VCaP (cell line): Measurements from ENCODE around the gene SMARCD1.

ENCODE experiments used
- H3K27ac ChIP-seq: fragments of 450-650 bp; 2 replicates; pipeline ENCODE4 v1.5.1; 2017
- TF ChIP-seq, protein P1 (sequence below): fragments of 450-650 bp; conservative IDR thresholded peaks from 2 replicates; pipeline ENCODE4 v1.5.1; 2017; ENCODE audit warnings: mild to moderate bottlenecking, moderate library complexity

Gene SMARCD1

DNA sequence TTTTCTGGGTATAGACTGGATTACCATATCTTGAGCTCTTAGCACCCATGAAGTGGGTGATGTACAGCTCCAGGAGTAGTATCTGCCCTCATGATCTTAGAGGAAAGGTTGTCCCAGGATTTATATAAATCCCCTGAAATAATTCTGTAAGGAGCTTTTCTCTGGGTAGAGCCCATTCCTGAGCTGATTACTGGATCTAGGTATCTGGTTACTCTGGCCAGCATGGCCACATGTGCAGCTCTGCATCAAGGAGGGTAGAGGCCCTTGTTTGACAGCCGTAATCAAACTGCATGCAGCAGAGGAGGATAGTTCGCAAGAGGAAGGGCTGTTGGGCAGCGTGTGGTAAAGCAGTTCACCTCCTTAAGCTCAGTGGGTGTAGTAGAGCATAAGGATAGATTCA lies 35.4 kb downstream of the SMARCD1 start:
- TF ChIP-seq, protein P1, sequence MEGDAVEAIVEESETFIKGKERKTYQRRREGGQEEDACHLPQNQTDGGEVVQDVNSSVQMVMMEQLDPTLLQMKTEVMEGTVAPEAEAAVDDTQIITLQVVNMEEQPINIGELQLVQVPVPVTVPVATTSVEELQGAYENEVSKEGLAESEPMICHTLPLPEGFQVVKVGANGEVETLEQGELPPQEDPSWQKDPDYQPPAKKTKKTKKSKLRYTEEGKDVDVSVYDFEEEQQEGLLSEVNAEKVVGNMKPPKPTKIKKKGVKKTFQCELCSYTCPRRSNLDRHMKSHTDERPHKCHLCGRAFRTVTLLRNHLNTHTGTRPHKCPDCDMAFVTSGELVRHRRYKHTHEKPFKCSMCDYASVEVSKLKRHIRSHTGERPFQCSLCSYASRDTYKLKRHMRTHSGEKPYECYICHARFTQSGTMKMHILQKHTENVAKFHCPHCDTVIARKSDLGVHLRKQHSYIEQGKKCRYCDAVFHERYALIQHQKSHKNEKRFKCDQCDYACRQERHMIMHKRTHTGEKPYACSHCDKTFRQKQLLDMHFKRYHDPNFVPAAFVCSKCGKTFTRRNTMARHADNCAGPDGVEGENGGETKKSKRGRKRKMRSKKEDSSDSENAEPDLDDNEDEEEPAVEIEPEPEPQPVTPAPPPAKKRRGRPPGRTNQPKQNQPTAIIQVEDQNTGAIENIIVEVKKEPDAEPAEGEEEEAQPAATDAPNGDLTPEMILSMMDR, result no peak
- H3K27ac ChIP-seq, result no peak overlapping the region

DNA sequence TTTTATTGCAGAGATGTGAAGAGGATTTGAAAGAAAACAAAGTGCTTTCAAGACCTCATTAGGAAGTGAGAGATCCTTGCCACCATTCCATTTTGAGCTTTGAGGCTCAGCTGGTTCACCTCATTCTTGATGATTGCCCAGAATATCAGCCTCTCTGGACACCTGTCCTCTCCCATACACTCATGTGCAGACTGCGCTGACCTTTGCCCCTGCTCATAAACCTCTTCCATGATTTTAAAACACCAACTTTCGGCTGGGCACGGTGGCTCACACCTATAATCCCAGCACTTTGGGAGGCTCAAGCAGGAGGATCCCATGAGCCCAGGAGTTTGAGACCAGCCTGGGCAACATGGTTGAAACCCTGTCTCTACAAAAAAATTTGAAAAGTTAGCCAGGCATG lies 35.8 kb downstream of the SMARCD1 start:
- TF ChIP-seq, protein P1, result no peak
- no peak overlapping the region for H3K27ac ChIP-seq

DNA sequence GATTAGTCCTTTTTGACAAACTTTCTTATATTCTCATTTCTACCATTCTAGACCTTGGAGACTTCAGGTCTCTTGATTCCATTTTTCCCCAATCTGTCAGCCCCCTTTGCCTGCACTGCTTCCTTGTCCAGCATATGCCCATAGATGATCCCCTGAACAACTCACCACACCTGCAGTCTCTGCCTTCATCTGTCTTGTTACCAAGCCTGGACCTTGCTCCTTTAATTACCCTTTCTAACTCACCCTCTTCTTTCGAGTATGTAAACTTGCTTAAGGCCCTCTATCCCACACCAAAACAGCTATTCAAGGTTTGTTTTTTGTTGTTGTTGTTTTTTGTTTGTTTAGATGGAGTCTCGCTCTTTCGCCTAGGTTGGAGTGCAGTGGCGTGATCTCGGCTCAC lies 36.5 kb downstream of the SMARCD1 start:
- no peak overlapping the region for H3K27ac ChIP-seq
- TF ChIP-seq, protein P1, result no peak

DNA sequence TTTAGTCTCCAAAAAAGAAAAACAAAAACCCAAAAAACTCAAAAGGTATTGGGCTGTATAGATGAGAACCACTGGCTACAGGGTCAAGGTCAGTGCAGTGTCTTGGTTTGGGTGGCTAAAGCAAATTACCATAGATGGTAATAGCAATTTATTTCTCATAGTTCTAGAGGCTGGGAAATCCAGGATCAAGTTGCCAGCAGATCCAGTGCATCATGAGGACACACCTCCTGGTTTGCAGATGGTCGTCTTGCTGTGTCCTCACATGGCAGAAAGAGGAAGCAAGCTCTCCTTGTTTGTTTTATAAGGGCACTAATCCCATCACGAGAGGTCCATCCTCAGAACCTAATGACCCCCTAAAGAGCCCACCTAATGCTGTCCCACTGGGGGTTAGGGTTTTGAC lies 38.1 kb downstream of the SMARCD1 start:
- H3K27ac ChIP-seq, result no peak overlapping the region
- TF ChIP-seq, protein P1, result no peak

DNA sequence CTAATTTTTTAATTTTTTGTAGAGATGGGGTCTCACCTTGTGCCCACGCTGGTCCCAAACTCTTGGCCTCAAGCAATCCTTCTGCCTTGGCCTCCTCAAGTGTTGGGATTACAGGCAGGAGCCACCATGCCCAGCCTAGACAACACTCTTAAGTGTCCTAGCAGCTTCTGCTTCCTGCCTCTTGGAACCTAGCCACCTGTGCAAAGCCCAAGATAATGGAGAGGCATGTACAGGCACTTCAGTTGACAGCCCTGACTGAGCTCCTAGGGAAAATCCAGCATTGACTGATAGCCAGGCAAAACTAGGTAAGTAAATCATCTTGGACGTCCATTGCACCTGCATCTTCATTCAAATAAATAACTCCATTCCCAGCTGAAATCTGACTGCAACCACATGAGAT lies 42.4 kb downstream of the SMARCD1 start:
- H3K27ac ChIP-seq, result no peak overlapping the region
- TF ChIP-seq, protein P1, result no peak

DNA sequence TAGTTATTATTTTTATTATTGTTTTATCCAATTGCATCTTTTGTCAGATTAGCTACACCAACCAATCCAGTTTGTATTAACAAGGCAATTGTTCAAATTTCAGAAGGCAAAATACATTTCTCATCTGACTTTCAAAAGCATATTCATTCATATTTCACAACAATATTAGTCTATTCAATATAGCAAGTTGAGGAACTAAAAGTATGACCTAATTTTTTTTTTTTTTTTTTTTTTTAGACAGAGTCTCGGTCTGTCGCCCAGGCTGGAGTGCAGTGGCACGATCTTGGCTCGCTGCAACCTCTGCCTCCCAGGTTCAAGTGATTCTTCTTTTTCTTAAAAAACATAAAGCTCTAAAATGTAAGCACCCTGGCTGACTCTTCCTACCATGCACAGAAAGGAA lies 44.1 kb downstream of the SMARCD1 start:
- H3K27ac ChIP-seq, result no peak overlapping the region
- TF ChIP-seq, protein P1, result no peak

DNA sequence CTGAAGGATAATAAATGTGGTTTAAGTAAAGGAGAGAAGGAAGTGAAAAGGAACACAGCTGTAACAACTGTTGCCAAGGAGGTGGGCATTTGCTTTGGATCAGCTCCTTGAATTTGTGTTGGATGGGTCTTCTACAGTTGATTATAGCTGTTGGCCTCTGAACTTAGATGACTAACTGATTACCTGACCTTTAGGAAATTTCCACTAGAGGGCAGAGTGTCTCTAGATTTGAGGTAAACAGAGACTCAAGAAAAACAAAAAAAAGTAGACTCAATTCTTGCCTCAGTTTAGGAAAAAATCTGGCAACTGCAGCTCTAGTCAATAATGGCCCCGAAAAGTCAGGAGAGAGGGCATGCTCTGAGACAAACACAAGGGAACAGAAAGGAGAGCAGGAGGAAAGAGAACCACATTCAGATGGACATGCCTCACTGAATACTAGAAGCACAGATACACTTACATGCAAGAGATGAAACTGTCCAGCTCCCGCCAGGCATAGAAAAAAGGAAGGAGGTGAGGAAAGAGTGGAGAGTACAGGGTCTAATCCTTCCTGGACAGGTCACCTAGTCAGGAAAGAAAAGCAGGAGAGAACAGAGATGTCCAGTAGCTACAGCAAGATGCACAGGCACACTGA lies 47.5 kb downstream of the SMARCD1 start:
- no peak overlapping the region for H3K27ac ChIP-seq
- TF ChIP-seq, protein P1, result peak; percentile 69
